GM21737 (cell line): ENCODE results near the gene C2CD2L.
"Not testable (repeated sequence)": the region's sequence is repeated elsewhere in the genome, so short reads cannot be mapped to it uniquely, and the experiment has no call there.

Source experiments
- ATAC-seq: cut with Tn5 transposase; IDR thresholded peaks from one replicate; pipeline ENCODE4 v1.9.1; 2021; ENCODE audit warnings: mild to moderate bottlenecking, moderate library complexity; ENCODE audit not compliant: unreplicated experiment

C2CD2L gene

DNA sequence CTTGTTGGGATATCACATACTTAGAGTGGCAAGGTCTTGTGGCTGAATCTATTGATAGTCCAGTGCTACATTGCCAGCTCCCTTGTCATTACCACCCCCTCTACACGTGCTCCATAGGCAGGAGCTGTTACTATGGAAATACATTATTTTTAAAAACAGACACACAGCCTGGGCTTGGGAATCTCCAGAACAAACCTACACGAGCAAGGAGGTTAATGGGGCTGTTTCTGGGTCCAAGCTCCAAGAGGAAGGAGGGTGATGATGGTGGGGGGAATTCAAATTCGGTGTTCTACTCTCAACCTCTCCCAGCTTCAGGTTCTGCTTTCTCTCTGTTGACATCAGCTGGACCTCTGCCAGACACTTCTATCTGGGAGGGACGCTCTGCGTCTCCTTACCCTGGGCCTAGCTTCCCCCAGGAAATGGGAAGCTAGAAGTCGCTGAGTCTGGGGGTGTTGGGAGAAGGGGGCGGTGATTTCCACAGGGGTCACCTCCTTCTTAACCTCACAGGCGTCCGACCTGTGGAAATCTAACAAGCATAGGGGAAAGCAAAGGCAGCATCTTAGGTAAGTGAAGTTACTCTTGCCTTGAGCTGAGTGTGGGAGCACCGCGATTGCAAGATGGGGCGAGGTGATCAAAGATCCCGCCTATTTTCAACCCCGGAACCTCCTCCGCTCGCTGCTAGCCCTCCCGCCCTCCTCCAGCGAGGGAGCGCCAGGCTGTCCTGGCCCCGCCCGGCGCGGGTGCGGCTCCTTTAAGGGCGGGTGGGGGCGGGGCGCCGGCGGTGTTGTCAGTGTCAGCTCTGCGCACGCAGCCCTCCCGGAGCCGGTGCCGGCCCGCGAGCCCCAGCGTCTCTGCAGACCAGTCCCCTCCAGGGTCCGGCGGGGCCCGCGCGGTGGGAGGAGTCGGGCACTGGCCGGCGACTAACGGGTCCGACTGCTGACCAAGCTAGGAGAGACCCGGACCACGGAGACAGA lies at the start of gene C2CD2L:
TSS of gene C2CD2L (plus strand) at position 781 of the 974 bp plus-strand sequence. CDS start 398 bp downstream, outside the sequence.
- ATAC-seq, result peak; percentile 69

DNA sequence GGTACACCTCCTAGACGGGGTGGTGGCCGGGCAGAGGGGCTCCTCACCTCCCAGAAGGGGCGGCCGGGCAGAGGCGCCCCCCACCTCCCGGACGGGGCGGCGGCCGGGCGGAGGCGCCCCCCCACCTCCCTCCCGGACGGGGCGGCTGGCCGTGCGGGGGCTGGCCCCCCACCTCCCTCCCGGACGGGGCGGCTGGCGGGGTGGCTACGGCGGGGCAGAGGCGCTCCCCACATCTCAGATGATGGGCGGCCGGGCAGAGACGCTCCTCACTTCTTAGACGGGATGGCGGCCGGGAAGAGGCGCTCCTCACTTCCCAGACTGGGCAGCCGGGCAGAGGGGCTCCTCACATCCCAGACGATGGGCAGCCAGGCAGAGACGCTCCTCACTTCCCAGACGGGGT lies 48.0 kb upstream of the C2CD2L start:
- not testable (repeated sequence) for ATAC-seq

DNA sequence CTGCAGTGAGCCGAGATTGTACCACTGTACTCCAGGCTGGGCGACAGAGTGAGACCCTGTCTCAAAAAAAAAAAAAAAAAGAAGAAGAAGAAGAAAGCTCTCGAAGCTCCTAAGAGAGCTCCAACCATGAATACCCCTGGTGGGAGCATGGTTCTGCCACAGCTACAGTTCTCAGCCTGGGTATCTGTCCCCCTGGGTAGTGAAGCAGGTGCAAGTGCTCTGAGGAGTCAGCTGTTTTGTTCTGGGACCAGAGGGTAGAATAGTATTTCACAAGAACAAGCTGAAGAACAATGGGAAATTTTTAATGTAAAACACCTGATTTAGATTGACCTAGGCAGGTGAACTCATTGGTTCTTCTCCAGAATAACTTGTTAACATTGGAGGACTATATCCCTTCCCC lies 45.9 kb upstream of the C2CD2L start:
- ATAC-seq, result no peak

DNA sequence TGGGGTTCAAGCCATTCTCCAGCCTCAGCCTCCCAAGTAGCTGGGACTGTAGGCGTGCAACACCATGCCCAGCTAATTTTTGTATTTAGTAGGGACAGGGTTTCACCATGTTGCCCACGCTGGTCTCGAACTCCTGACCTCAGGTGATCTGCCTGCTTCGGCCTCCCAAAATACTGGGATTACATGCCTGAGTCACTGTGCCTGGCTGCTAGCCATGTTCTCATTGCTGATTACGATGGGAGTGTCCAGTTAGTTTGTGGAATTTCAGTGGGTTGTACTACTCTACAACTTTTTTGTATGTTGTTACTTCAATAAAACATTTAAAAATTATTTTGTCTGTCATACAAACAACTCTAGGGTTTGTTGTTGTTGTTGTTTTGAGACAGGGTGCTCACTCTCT lies 44.4 kb upstream of the C2CD2L start:
- no peak for ATAC-seq

GRCh38 chr11:119065369-119065768 lies 41.8 kb upstream of the C2CD2L start:
- no peak for ATAC-seq

GRCh38 chr11:119067371-119068222 lies 39.5 kb upstream of the C2CD2L start, which contains the start of gene VPS11:
Gene VPS11, plus strand, starts transcription at chr11:119067818. Its CDS starts 6 bp downstream, at chr11:119067824.
- ATAC-seq, result peak; percentile 89

GRCh38 chr11:119077839-119078238 lies 29.3 kb upstream of the C2CD2L start:
- no peak for ATAC-seq

DNA sequence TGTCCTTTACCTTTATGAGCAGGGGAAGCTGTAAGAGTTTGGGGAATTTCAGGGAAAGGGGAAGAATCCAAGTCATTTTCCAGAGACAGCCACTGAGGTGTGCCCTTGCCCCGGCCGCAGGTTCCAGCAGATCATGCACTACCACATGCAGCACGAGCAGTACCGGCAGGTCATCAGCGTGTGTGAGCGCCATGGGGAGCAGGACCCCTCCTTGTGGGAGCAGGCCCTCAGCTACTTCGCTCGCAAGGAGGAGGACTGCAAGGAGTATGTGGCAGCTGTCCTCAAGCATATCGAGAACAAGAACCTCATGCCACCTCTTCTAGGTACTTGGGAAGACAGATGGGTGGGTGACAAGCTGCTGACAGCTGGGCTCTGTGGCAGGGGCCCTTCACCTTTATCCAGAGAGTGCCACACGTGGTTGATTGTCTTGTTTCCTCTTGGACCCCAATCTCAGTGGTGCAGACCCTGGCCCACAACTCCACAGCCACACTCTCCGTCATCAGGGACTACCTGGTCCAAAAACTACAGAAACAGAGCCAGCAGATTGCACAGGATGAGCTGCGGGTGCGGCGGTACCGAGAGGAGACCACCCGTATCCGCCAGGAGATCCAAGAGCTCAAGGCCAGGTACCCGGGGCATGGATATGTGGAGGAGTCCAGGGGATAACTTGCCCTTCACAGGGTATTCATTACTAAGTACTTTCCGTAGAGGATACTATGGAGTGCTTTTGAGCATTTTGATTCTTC lies 28.3 kb upstream of the C2CD2L start:
- ATAC-seq, result no peak

- no peak for ATAC-seq
These were observed 25.4 kb upstream of the C2CD2L start for GRCh38 chr11:119081682-119082260.

- peak; percentile 80 for ATAC-seq
These were observed 22.3 kb upstream of the C2CD2L start, which contains the start of gene HMBS for GRCh38 chr11:119084663-119085436. Gene HMBS, plus strand, starts transcription at chr11:119084881. Its CDS starts 153 bp downstream, at chr11:119085034.

GRCh38 chr11:119085437-119085847 lies 21.7 kb upstream of the C2CD2L start:
- ATAC-seq, result peak; percentile 14

DNA sequence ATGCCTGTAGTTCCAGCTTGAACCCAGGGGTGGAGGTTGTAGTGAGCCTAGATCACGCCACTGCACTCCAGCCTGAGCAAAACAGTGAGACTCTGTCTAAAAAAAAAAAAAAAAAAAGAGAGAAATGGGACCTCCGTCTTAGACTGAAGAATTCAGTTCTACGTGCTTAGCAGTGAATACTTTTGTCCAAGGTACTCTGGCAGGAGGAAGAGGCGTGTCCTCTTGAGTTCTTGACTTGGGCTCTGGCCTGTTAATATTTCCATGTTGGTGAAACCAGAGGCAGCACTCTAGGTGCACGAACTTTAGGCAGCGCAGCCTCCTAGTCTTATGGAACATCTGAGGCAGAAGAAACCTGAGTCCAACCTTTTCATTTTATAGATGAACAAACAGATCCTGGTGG lies 20.0 kb upstream of the C2CD2L start:
- no peak for ATAC-seq

GRCh38 chr11:119087747-119088241 lies 19.4 kb upstream of the C2CD2L start:
- no peak for ATAC-seq

- no peak for ATAC-seq
These were observed 18.7 kb upstream of the C2CD2L start for GRCh38 chr11:119088406-119088805.

GRCh38 chr11:119089319-119089718 lies 17.8 kb upstream of the C2CD2L start:
- ATAC-seq, result no peak

- ATAC-seq, result no peak
These were observed 16.0 kb upstream of the C2CD2L start for GRCh38 chr11:119091178-119091577.

- ATAC-seq, result no peak
These were observed 14.9 kb upstream of the C2CD2L start for GRCh38 chr11:119091966-119092879.
